Sigmoid colon (tissue), 4 donors: ENCODE measurements around the gene GSS.

ENCODE experiments used
- CTCF ChIP-seq, 4 experiments: fragments of 450-650 bp in 3 of 4; fragments of 200-600 bp in 1 of 4; IDR thresholded peaks; one replicate each; pipeline ENCODE4 v1.5.1; 2016 to 2019; ENCODE audit warnings: antibody characterized with exemption in 4 of 4, mild to moderate bottlenecking in 3 of 4, moderate library complexity in 2 of 4
- POLR2A ChIP-seq, 2 donors: fragments of 450-650 bp; IDR thresholded peaks; one replicate each; pipeline ENCODE4 v1.6.1; 2016; ENCODE audit warnings: antibody characterized with exemption in 2 of 2, mild to moderate bottlenecking in 2 of 2, moderate library complexity in 2 of 2
- POLR2AphosphoS5 ChIP-seq, 4 donors: sonication (generic); formaldehyde crosslinking; IDR thresholded peaks; one replicate each; pipeline ENCODE4 v1.6.1; 2017; ENCODE audit warnings: antibody characterized with exemption in 4 of 4

- TF ChIP-seq CTCF (IDR thresholded peaks at IDR 0.05) (no peak), POLR2AphosphoS5 (IDR thresholded peaks at IDR 0.05) (no peak), POLR2A (IDR thresholded peaks at IDR 0.05) (no peak)
Measured at GRCh38 chr20:35004749-35005462, 49.3 kb upstream of the GSS start.
